GM23338 (cell line): Measurements from ENCODE around the gene DDX59. TPM values are rescaled to one million over a fixed set of nuclear protein-coding genes. Genes with fewer than 3 reads are reported as not detected.

ENCODE experiments used
- ATAC-seq: fragments of 200-7000 bp; cut with Tn5 transposase; 3 replicates; pipeline ENCODE4 v1.9.1; 2020
- DNase-seq: peaks from one replicate; pipeline ENCODE4 v3.0.0-alpha.2; 2015; ENCODE audit warnings: low spot score
- H2AFZ ChIP-seq: fragments of 200-600 bp; sonication (generic); 2 replicates; pipeline ENCODE4 v1.8.0; 2016; ENCODE audit warnings: antibody characterized with exemption, mild to moderate bottlenecking, moderate library complexity
- H3F3A ChIP-seq: fragments of 200-600 bp; sonication (generic); replicated peaks from 2 replicates; pipeline ENCODE4 v1.8.0; 2017; ENCODE audit warnings: antibody characterized with exemption, mixed run types, low read depth
- H3K27ac ChIP-seq: fragments of 200-600 bp; sonication (generic); 2 replicates; pipeline ENCODE4 v1.6.1; 2016; ENCODE audit warnings: low read depth
- H3K27me3 ChIP-seq: fragments of 200-600 bp; sonication (generic); 2 replicates; pipeline ENCODE4 v1.8.0; 2016; ENCODE audit warnings: mild to moderate bottlenecking, mixed run types, moderate library complexity; ENCODE audit not compliant: insufficient read depth
- H3K36me3 ChIP-seq: fragments of 200-600 bp; sonication (generic); 2 replicates; pipeline ENCODE4 v1.8.0; 2016; ENCODE audit warnings: mild to moderate bottlenecking; ENCODE audit not compliant: insufficient read depth
- H3K4me1 ChIP-seq: fragments of 200-600 bp; sonication (generic); 2 replicates; pipeline ENCODE4 v1.8.0; 2016; ENCODE audit warnings: mild to moderate bottlenecking, moderate library complexity; ENCODE audit not compliant: insufficient read depth
- H3K4me2 ChIP-seq: fragments of 200-600 bp; sonication (generic); 2 replicates; pipeline ENCODE4 v1.7.1; 2017; ENCODE audit warnings: mixed run types
- H3K4me3 ChIP-seq: fragments of 200-600 bp; sonication (generic); 2 replicates; pipeline ENCODE4 v1.6.1; 2016; ENCODE audit warnings: mixed run types
- H3K79me2 ChIP-seq: fragments of 200-600 bp; sonication (generic); replicated peaks from 2 replicates; pipeline ENCODE4 v1.8.0; 2017; ENCODE audit warnings: mild to moderate bottlenecking; ENCODE audit not compliant: insufficient read depth
- H3K9me2 ChIP-seq: fragments of 200-600 bp; sonication (generic); 2 replicates; pipeline ENCODE4 v1.8.0; 2017; ENCODE audit not compliant: insufficient read depth
- H4K20me1 ChIP-seq: fragments of 200-600 bp; sonication (generic); replicated peaks from 2 replicates; pipeline ENCODE4 v1.8.0; 2017; ENCODE audit warnings: mild to moderate bottlenecking; ENCODE audit not compliant: insufficient read depth
- H3K27ac Mint-ChIP-seq: 2 replicates; pipeline ENCODE4 v1.8.0; 2020; ENCODE audit warnings: inconsistent platforms, mild to moderate bottlenecking, moderate library complexity, mixed read lengths
- H3K27me3 Mint-ChIP-seq: 3 replicates; pipeline ENCODE4 v1.8.0; 2022; ENCODE audit warnings: low read depth, mild to moderate bottlenecking, moderate library complexity, mixed read lengths, inconsistent platforms; ENCODE audit not compliant: insufficient read depth, poor library complexity
- H3K36me3 Mint-ChIP-seq: 3 replicates; pipeline ENCODE4 v1.8.0; 2021; ENCODE audit warnings: low read depth, mild to moderate bottlenecking, inconsistent platforms, moderate library complexity, mixed read lengths
- H3K4me1 Mint-ChIP-seq: 3 replicates; pipeline ENCODE4 v1.8.0; 2020; ENCODE audit warnings: mild to moderate bottlenecking, inconsistent platforms, mixed read lengths
- H3K4me3 Mint-ChIP-seq: 3 replicates; pipeline ENCODE4 v1.8.0; 2021; ENCODE audit warnings: moderate library complexity, mild to moderate bottlenecking, inconsistent platforms, mixed read lengths
- H3K9me3 Mint-ChIP-seq: 3 replicates; pipeline ENCODE4 v1.8.0; 2020; ENCODE audit warnings: moderate library complexity, mild to moderate bottlenecking, inconsistent platforms, mixed read lengths
- CREB1 ChIP-seq: fragments of 250-450 bp; sonication (Bioruptor Pico); IDR thresholded peaks from 2 replicates; pipeline ENCODE4 v1.5.0; 2020; ENCODE audit warnings: low read depth, mild to moderate bottlenecking, moderate library complexity
- ETS1 ChIP-seq: IDR thresholded peaks from 2 replicates; pipeline ENCODE4 v1.6.1; 2016; ENCODE audit warnings: antibody characterized with exemption
- EZH2 ChIP-seq: fragments of 200-600 bp; sonication (generic); IDR thresholded peaks from one replicate; pipeline ENCODE4 v1.8.0; 2017; ENCODE audit warnings: antibody characterized with exemption, mild to moderate bottlenecking, low read depth; ENCODE audit not compliant: unreplicated experiment
- JUNB ChIP-seq: IDR thresholded peaks from one replicate; pipeline ENCODE4 v1.6.1; 2016; ENCODE audit warnings: antibody characterized with exemption; ENCODE audit not compliant: unreplicated experiment
- NANOG ChIP-seq: IDR thresholded peaks from 2 replicates; pipeline ENCODE4 v1.6.1; 2016; ENCODE audit warnings: antibody characterized with exemption, borderline replicate concordance
- POLR2AphosphoS5 ChIP-seq: IDR thresholded peaks from 2 replicates; pipeline ENCODE4 v1.6.1; 2016; ENCODE audit warnings: antibody characterized with exemption, low read depth
- STAT1 ChIP-seq: IDR thresholded peaks from one replicate; pipeline ENCODE4 v1.6.1; 2016; ENCODE audit warnings: antibody characterized with exemption; ENCODE audit not compliant: unreplicated experiment
- ZNF114 ChIP-seq: fragments of 250-450 bp; sonication (Bioruptor Pico); IDR thresholded peaks from 2 replicates; pipeline ENCODE4 v1.5.0; 2020; ENCODE audit warnings: mild to moderate bottlenecking, moderate library complexity
- ZNF331 ChIP-seq: fragments of 250-450 bp; sonication (Bioruptor Pico); IDR thresholded peaks from 2 replicates; pipeline ENCODE4 v1.5.0; 2020; ENCODE audit warnings: low read depth, mild to moderate bottlenecking, moderate library complexity
- ZNF462 ChIP-seq: fragments of 250-450 bp; sonication (Bioruptor Pico); IDR thresholded peaks from 2 replicates; pipeline ENCODE4 v1.5.0; 2020; ENCODE audit warnings: mild to moderate bottlenecking, moderate library complexity
- polyA plus RNA-seq: library from polyadenylated mRNA; unstranded; fragments of >200 nt; fragmentation: Nextera tagmentation; extraction: Ambion mirVana; gene quantifications from 2 replicates; pipeline ENCODE4 v1.2.1, GENCODE V29; 2016
- total RNA-seq: library from RNA; depleted of rRNA; stranded (reverse); fragments of >200 nt; shearing (Covaris generic); gene quantifications from 2 replicates; pipeline ENCODE4 v1.2.3, GENCODE V29; 2014
- TF ChIP-seq, protein P1 (sequence below): IDR thresholded peaks from one replicate; pipeline ENCODE4 v1.6.1; 2018; ENCODE audit warnings: antibody characterized with exemption; ENCODE audit not compliant: unreplicated experiment

The DDX59 gene
- total and polyA plus RNA-seq, 2 experiments from 2014 or later = 14.7 to 15.7 TPM

DNA sequence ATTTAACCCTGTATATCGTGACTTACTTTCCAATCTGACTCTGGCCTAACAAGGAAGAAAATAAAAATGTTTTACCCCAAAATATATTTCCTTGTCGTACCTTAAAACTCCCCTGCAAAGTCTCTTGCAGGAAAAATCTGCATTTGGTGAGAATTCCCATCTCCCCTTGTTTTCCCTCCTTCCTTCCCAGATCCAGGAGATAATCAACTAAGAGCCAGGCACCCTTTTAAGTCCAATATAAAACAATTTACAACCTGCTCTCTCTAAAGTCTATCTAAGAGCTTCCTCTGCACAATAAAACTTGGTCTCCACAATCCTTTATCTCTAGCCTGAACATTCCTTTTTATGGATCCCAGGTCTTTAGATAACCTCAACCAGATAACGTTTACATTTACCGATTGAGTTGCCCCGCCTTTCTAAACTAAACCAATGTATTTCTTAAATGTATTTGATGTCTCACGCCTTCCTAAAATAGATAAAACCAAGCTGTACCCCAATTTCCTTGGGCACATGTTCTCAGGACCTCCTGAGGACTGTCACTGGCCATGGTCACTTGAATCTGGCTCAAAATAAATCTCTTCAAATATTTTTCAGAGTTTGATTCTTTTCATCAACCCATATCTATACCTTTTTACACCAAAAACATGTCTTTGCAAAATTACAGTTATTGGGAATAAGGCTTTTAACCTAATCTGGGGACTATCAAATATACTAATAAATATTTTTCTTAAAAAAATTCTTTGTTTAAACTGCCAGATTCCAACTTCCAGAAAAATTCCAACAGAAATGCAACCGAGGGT lies 993 bp downstream of the DDX59 start (continued):
- TF ChIP-seq ZNF462 (no peak), POLR2AphosphoS5 (no peak), EZH2 (no peak)

DNA sequence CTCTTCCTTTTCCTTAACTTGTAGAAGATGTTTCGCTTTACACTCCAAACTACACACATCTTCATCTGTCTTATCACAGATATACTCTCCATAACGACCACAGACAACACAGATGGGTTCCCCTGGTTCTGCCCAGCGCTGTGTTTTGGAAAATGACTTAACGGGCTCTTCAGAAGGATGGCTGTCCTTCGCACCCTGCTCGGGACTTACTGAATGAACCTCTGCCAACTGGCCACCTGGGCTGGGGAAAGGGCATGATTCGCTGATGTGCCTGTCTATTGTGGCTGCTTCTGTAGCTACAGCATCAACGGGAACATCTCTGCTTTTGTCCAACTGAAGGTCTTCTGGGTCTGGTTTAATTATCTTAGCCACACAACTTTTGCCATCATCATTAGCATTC lies 3.4 kb downstream of the DDX59 start:
- no peaks in the 10 kb centered on the region for H3K9me3 Mint-ChIP-seq
- DNase-seq (no peak), ATAC-seq (no peak)
- peaks cover 31% of the 10 kb centered on the region for H3K4me1 Mint-ChIP-seq
- Histone ChIP-seq H2AFZ (no peak overlapping the region), H3K79me2 (peaks cover 28% of the 10 kb centered on the region), H3K9me2 (no peaks in the 10 kb centered on the region), H4K20me1 (no peaks in the 10 kb centered on the region), H3K4me3 (no peak overlapping the region), H3K27ac (0 out of 2 replicates have a peak overlapping the region, but pooled peaks have one; percentile 59), H3K4me1 (peaks cover 22% of the 10 kb centered on the region), H3F3A (peaks cover 3% of the 10 kb centered on the region; the same call in 1 of the 2 replicates), H3K27me3 (no peaks in the 10 kb centered on the region), H3K4me2 (peak overlapping the region; percentile 10; the same call in 1 of the 2 replicates), H3K36me3 (no peaks in the 10 kb centered on the region; the same call in 1 of the 2 replicates)
- peaks cover 18% of the 10 kb centered on the region; the same call in 2 of the 3 replicates for H3K36me3 Mint-ChIP-seq
- no peak overlapping the region for H3K4me3 Mint-ChIP-seq
- peaks cover 7% of the 10 kb centered on the region for H3K27me3 Mint-ChIP-seq
- H3K27ac Mint-ChIP-seq = peak overlapping the region; percentile 32; the same call in 1 of the 2 replicates
- TF ChIP-seq ZNF114 (CRISPR knock-in tag) = no peak
- no peak for TF ChIP-seq POLR2AphosphoS5
- TF ChIP-seq, protein P1, sequence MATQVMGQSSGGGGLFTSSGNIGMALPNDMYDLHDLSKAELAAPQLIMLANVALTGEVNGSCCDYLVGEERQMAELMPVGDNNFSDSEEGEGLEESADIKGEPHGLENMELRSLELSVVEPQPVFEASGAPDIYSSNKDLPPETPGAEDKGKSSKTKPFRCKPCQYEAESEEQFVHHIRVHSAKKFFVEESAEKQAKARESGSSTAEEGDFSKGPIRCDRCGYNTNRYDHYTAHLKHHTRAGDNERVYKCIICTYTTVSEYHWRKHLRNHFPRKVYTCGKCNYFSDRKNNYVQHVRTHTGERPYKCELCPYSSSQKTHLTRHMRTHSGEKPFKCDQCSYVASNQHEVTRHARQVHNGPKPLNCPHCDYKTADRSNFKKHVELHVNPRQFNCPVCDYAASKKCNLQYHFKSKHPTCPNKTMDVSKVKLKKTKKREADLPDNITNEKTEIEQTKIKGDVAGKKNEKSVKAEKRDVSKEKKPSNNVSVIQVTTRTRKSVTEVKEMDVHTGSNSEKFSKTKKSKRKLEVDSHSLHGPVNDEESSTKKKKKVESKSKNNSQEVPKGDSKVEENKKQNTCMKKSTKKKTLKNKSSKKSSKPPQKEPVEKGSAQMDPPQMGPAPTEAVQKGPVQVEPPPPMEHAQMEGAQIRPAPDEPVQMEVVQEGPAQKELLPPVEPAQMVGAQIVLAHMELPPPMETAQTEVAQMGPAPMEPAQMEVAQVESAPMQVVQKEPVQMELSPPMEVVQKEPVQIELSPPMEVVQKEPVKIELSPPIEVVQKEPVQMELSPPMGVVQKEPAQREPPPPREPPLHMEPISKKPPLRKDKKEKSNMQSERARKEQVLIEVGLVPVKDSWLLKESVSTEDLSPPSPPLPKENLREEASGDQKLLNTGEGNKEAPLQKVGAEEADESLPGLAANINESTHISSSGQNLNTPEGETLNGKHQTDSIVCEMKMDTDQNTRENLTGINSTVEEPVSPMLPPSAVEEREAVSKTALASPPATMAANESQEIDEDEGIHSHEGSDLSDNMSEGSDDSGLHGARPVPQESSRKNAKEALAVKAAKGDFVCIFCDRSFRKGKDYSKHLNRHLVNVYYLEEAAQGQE = no peak
- TF ChIP-seq ZNF331 (CRISPR knock-in tag) = no peak
- no peak for TF ChIP-seq ETS1
- TF ChIP-seq NANOG = no peak
- TF ChIP-seq JUNB = no peak
- no peak for TF ChIP-seq STAT1
- TF ChIP-seq CREB1 (CRISPR knock-in tag) = no peak
- TF ChIP-seq EZH2 = no peak
